ENCODE measurements around the gene GLMP. TPM values are rescaled to one million over a fixed set of nuclear protein-coding genes. Genes with fewer than 3 reads are reported as not detected.

The GLMP gene
- total and polyA plus RNA-seq, 7 experiments from 2014 or later = 17.6 to 40.4 (median 23.4) TPM

- ChIA-PET CTCF (no interaction called here), POLR2A (no interaction called here)
- H3K4me3 Mint-ChIP-seq = no peak overlapping the region
- Histone ChIP-seq H3K4me1 (ENCODE audit: control insufficient read depth in 2 of 2, insufficient read depth in 2 of 2, low read length in 2 of 2) (no peaks in the 10 kb centered on the region), H3K9me3 (ENCODE audit: control insufficient read depth in 2 of 3, low read length in 3 of 3) (no peaks in the 10 kb centered on the region), H3K27ac (ENCODE audit: low read depth, low read length) (no peak overlapping the region), H3K27me3 (ENCODE audit: control insufficient read depth in 2 of 2, insufficient read depth in 2 of 2, low read length in 2 of 2) (no peaks in the 10 kb centered on the region), H3K4me3 (ENCODE audit: low read length) (no peak overlapping the region), H3K36me3 (ENCODE audit: control insufficient read depth in 2 of 3, insufficient read depth in 3 of 3, low read length in 3 of 3) (peaks cover 19 to 88% (median 41%) of the 10 kb centered on the region in 3 experiments)
- DNase-seq (no peak), ATAC-seq (no peak)
- peaks cover 0 to 2% (median 0%) of the 10 kb centered on the region in 11 donors for H3K9me3 Mint-ChIP-seq
- no peaks in the 10 kb centered on the region for H3K27me3 Mint-ChIP-seq
- peaks cover 0 to 21% (median 0%) of the 10 kb centered on the region in 7 donors for H3K4me1 Mint-ChIP-seq
- H3K36me3 Mint-ChIP-seq = peaks cover 29 to 73% (median 44%) of the 10 kb centered on the region in 5 donors
- H3K27ac Mint-ChIP-seq = no peak overlapping the region
- intact Hi-C loops (cut with micrococcal nuclease) = no loop called here
These were observed 32.2 kb downstream of the GLMP start for GRCh38 chr1:156263288-156263655.

DNA sequence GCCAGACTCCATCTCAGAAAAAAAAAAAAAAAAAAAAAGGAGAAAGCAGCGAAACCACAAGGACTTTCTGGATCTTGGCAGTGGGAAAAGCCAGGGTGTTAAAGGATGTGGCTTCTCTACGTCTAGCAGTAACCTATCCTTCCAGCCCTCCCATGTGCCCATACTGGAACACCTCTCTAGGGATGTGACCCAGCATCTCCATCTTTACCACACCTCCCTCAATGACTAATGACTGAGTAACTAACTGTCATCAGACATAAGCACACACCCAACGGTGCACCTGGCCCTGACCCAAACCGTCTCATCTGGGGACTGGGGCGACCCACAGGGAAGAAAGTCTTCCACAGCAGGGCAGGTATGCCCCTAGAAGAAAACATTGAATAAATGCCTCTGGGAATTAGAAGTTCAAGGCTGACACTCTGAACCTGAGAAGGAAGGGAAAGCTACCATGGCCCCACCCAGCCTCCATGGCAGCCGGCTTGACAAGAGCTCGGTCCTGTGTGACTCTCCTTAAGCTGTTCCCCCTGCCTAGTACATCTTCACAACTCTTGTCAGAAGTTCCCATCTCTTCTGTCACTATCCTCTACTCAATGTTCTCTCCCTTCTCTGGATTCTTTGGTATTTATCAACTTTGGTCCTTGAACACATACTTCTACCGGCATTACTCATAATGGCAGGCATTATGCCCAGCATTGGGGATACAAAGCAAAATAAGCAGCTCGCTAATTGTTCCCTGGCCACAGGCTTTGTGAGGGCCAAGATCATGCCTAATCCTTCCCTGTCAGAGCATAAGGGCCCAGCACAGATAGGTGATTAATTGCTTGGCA lies 32.8 kb downstream of the GLMP start:
- Histone ChIP-seq H3K9me3 (ENCODE audit: control insufficient read depth in 2 of 3, low read length in 3 of 3) (no peaks in the 10 kb centered on the region), H3K4me3 (ENCODE audit: low read length) (no peak overlapping the region), H3K27me3 (ENCODE audit: control insufficient read depth in 2 of 2, insufficient read depth in 2 of 2, low read length in 2 of 2) (no peaks in the 10 kb centered on the region), H3K27ac (ENCODE audit: low read depth, low read length) (no peak overlapping the region), H3K36me3 (ENCODE audit: control insufficient read depth in 2 of 3, insufficient read depth in 3 of 3, low read length in 3 of 3) (peaks cover 20 to 88% (median 35%) of the 10 kb centered on the region in 3 experiments), H3K4me1 (ENCODE audit: control insufficient read depth in 2 of 2, insufficient read depth in 2 of 2, low read length in 2 of 2) (no peaks in the 10 kb centered on the region)
- ChIA-PET CTCF (no interaction called here), POLR2A (interaction anchor here (0.9 kb wide), 1 partner anchor 20 kb away, joined by 3 read pairs; the partner anchor contains the start of gene SMG5)
- peaks cover 0 to 21% (median 3%) of the 10 kb centered on the region in 7 donors for H3K4me1 Mint-ChIP-seq
- H3K27me3 Mint-ChIP-seq = no peaks in the 10 kb centered on the region
- H3K9me3 Mint-ChIP-seq = peaks cover 0 to 2% (median 0%) of the 10 kb centered on the region in 11 donors
- ATAC-seq = no peak
- peaks cover 29 to 75% (median 44%) of the 10 kb centered on the region in 5 donors for H3K36me3 Mint-ChIP-seq
- H3K27ac Mint-ChIP-seq = peak overlapping the region in 2 of 9 donors; percentile 7 to 56
- H3K4me3 Mint-ChIP-seq = no peak overlapping the region
- intact Hi-C loops (cut with micrococcal nuclease) = no loop called here
- DNase-seq = no peak

DNA sequence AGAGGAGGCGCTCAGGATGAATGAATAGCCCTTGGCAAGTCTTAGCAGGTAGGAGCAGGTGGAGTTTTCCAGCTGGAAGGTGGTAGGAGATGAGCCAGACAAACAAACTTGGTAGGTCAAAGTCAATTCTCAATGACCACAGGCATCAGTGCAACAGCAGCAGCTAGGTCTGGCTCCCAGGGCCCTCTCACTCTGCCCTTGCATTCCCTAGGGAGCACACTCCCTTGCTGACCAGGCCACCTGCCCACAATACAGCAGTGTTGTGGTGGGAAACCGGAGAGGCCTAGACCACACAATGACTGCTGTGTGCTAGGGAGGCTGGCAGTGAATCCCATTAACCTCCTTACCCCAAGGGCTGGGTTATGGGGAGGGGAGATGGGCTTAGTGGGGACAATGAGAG lies 34.6 kb downstream of the GLMP start:
- ChIA-PET POLR2A (no interaction called here), CTCF (no interaction called here)
- ATAC-seq (no peak), DNase-seq (no peak)
- Histone ChIP-seq H3K27ac (ENCODE audit: low read depth, low read length) (no peak overlapping the region), H3K36me3 (ENCODE audit: control insufficient read depth in 2 of 3, insufficient read depth in 3 of 3, low read length in 3 of 3) (peaks cover 19 to 88% (median 34%) of the 10 kb centered on the region in 3 experiments), H3K27me3 (ENCODE audit: control insufficient read depth in 2 of 2, insufficient read depth in 2 of 2, low read length in 2 of 2) (no peaks in the 10 kb centered on the region), H3K4me1 (ENCODE audit: control insufficient read depth in 2 of 2, insufficient read depth in 2 of 2, low read length in 2 of 2) (no peaks in the 10 kb centered on the region), H3K9me3 (ENCODE audit: control insufficient read depth in 2 of 3, low read length in 3 of 3) (no peaks in the 10 kb centered on the region), H3K4me3 (ENCODE audit: low read length) (no peak overlapping the region)
- Mint-ChIP-seq H3K27ac (peak overlapping the region in 3 of 9 donors; percentile 15 to 75 (median 26)), H3K4me3 (no peak overlapping the region), H3K9me3 (peaks cover 0 to 2% (median 0%) of the 10 kb centered on the region in 11 donors), H3K4me1 (peaks cover 0 to 16% (median 4%) of the 10 kb centered on the region in 7 donors), H3K36me3 (peaks cover 26 to 63% (median 36%) of the 10 kb centered on the region in 5 donors), H3K27me3 (no peaks in the 10 kb centered on the region)
- intact Hi-C loops (cut with micrococcal nuclease) = no loop called here

- no peaks in the 10 kb centered on the region for H3K4me1 ChIP-seq (ENCODE audit: control insufficient read depth in 2 of 2, insufficient read depth in 2 of 2, low read length in 2 of 2)
- intact Hi-C loops (cut with micrococcal nuclease) = no loop called here
These were observed 35.7 kb downstream of the GLMP start for GRCh38 chr1:156259805-156260204.

DNA sequence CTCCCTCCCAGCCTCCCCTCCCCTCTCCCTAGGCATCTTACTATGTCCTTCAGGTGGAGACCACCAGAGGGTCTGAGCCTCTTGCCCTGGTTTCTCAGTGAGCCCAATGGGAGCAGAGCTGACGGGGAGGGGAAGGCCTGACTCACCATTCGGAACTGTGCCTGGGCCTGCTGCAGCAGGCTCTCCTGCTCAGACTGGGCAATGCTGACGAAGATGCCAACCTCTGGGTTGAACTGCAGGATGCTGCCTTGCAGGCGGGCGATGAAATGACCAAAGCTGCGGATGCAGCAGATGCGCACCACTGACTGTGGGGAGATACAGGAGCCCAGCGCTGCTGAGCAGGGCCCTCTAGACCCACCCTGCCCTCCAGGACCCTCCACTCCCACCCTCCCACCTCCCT lies 36.6 kb downstream of the GLMP start:
- ATAC-seq (no peak), DNase-seq (no peak)
- intact Hi-C loops (cut with micrococcal nuclease) = no loop called here
- Histone ChIP-seq H3K27ac (ENCODE audit: low read depth, low read length) (no peak overlapping the region), H3K4me1 (ENCODE audit: control insufficient read depth in 2 of 2, insufficient read depth in 2 of 2, low read length in 2 of 2) (no peaks in the 10 kb centered on the region), H3K9me3 (ENCODE audit: control insufficient read depth in 2 of 3, low read length in 3 of 3) (no peaks in the 10 kb centered on the region), H3K36me3 (ENCODE audit: control insufficient read depth in 2 of 3, insufficient read depth in 3 of 3, low read length in 3 of 3) (peaks cover 23 to 82% (median 35%) of the 10 kb centered on the region in 3 experiments), H3K27me3 (ENCODE audit: control insufficient read depth in 2 of 2, insufficient read depth in 2 of 2, low read length in 2 of 2) (no peaks in the 10 kb centered on the region), H3K4me3 (ENCODE audit: low read length) (no peak overlapping the region)
- CTCF ChIA-PET = no interaction called here
- Mint-ChIP-seq H3K36me3 (peaks cover 25 to 54% (median 27%) of the 10 kb centered on the region in 5 donors), H3K4me3 (no peak overlapping the region), H3K27me3 (no peaks in the 10 kb centered on the region), H3K4me1 (peaks cover 0 to 16% (median 4%) of the 10 kb centered on the region in 7 donors), H3K9me3 (peaks cover 0 to 2% (median 0%) of the 10 kb centered on the region in 11 donors), H3K27ac (no peak overlapping the region)
- POLR2A ChIA-PET = no interaction called here

More at GRCh38 chr1:156259805-156260204, 35.7 kb downstream of the GLMP start:
- peaks cover 0 to 16% (median 4%) of the 10 kb centered on the region in 7 donors for H3K4me1 Mint-ChIP-seq
- no peak overlapping the region for H3K4me3 Mint-ChIP-seq
- DNase-seq (no peak), ATAC-seq (no peak)
- H3K27ac ChIP-seq (ENCODE audit: low read depth, low read length) = no peak overlapping the region
- peak overlapping the region in 2 of 9 donors; percentile 21 to 26 for H3K27ac Mint-ChIP-seq
- peaks cover 23 to 81% (median 35%) of the 10 kb centered on the region in 3 experiments for H3K36me3 ChIP-seq (ENCODE audit: control insufficient read depth in 2 of 3, insufficient read depth in 3 of 3, low read length in 3 of 3)
- POLR2A ChIA-PET = no interaction called here
- CTCF ChIA-PET = no interaction called here
- no peak overlapping the region for H3K4me3 ChIP-seq (ENCODE audit: low read length)
- H3K9me3 Mint-ChIP-seq = peaks cover 0 to 2% (median 0%) of the 10 kb centered on the region in 11 donors
- no peaks in the 10 kb centered on the region for H3K9me3 ChIP-seq (ENCODE audit: control insufficient read depth in 2 of 3, low read length in 3 of 3)
- H3K27me3 ChIP-seq (ENCODE audit: control insufficient read depth in 2 of 2, insufficient read depth in 2 of 2, low read length in 2 of 2) = no peaks in the 10 kb centered on the region
- H3K36me3 Mint-ChIP-seq = peaks cover 25 to 55% (median 30%) of the 10 kb centered on the region in 5 donors
- no peaks in the 10 kb centered on the region for H3K27me3 Mint-ChIP-seq

DNA sequence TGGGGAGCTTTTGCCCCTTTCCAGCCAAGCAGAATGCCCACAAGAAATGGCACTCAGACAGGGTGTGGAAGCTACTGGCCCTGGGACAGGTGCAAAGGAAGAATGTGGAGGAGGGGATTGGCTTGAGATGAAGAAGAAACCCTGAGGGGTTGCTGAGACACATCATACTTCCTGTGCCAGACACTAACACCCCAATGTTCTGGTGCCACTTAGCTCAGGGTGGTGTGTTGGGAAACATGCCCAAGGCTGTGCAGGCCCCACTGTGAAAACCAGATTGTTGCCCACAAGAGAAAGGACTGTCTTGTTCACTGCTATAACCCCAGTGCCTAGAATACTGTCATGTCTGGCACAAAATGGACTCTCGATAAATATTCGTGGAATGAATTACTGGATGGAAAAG lies 37.8 kb downstream of the GLMP start:
- Histone ChIP-seq H3K27ac (ENCODE audit: low read depth, low read length) (peak overlapping the region; percentile 12), H3K27me3 (ENCODE audit: control insufficient read depth in 2 of 2, insufficient read depth in 2 of 2, low read length in 2 of 2) (no peaks in the 10 kb centered on the region), H3K4me3 (ENCODE audit: low read length) (no peak overlapping the region), H3K36me3 (ENCODE audit: control insufficient read depth in 2 of 3, insufficient read depth in 3 of 3, low read length in 3 of 3) (peaks cover 18 to 82% (median 29%) of the 10 kb centered on the region in 3 experiments), H3K4me1 (ENCODE audit: control insufficient read depth in 2 of 2, insufficient read depth in 2 of 2, low read length in 2 of 2) (no peaks in the 10 kb centered on the region), H3K9me3 (ENCODE audit: control insufficient read depth in 2 of 3, low read length in 3 of 3) (no peaks in the 10 kb centered on the region)
- DNase-seq (no peak), ATAC-seq (no peak)
- intact Hi-C loops (cut with micrococcal nuclease) = no loop called here
- Mint-ChIP-seq H3K27me3 (no peaks in the 10 kb centered on the region), H3K4me1 (peaks cover 0 to 17% (median 5%) of the 10 kb centered on the region in 7 donors), H3K9me3 (no peaks in the 10 kb centered on the region), H3K4me3 (no peak overlapping the region), H3K27ac (peak overlapping the region in 6 of 9 donors; percentile 33 to 81 (median 60)), H3K36me3 (peaks cover 24 to 52% (median 27%) of the 10 kb centered on the region in 5 donors)
- POLR2A ChIA-PET = no interaction called here
- CTCF ChIA-PET = no interaction called here
